ENCODE data around the gene GK. TPM values are rescaled to one million over a fixed set of nuclear protein-coding genes. Genes with fewer than 3 reads are reported as not detected.
A peak's percentile ranks its signal among the peaks of the same experiment; 100 is the strongest.

The GK gene
- total and polyA plus RNA-seq, 9 of the 15 experiments (the other 6 are each of a cell fraction or from before 2014, with no cell fraction given) = 8.0 to 15.7 (median 12.4) TPM

- TF ChIP-seq ZBTB40 (IDR thresholded peaks at IDR 0.05) (0 out of 2 replicates have a peak, but pooled peaks have one; percentile 23), ZBTB40 (CRISPR knock-in tag; IDR thresholded peaks at IDR 0.05) (no peak), SPI1 (IDR thresholded peaks at IDR 0.05; ENCODE audit: borderline replicate concordance, low read depth, low read length) (no peak), GATA2 (CRISPR knock-in tag; IDR thresholded peaks at IDR 0.05) (no peak), REST (IDR thresholded peaks at IDR 0.05; ENCODE audit: borderline replicate concordance) (peak; percentile 73), REST (CRISPR knock-in tag; IDR thresholded peaks at IDR 0.05; ENCODE audit: low read depth) (no peak), TAF15 (IDR thresholded peaks at IDR 0.05; ENCODE audit: low read depth, low read length) (no peak), ATF2 (CRISPR knock-in tag; IDR thresholded peaks at IDR 0.05) (no peak)
Observed at GRCh38 chrX:30652527-30653414, 452 bp upstream of the GK start (continued).

All from K562 (cell line).